H9 (cell line): ENCODE data around the gene SARS1. TPM values are rescaled to one million over a fixed set of nuclear protein-coding genes. Genes with fewer than 3 reads are reported as not detected.

ENCODE experiments used
- DNase-seq: peaks from one replicate; pipeline ENCODE4 v3.0.0-alpha.2; 2017
- H2AFZ ChIP-seq: one replicate; pipeline ENCODE4 v1.6.1; 2013; ENCODE audit warnings: mild to moderate bottlenecking, low read length, control low read depth, moderate library complexity
- H2AK5ac ChIP-seq: 2 replicates; pipeline ENCODE4 v1.6.1; 2013; ENCODE audit warnings: low read length, control low read depth, mixed read lengths; ENCODE audit not compliant: insufficient read length
- H2BK120ac ChIP-seq: one replicate; pipeline ENCODE4 v1.6.1; 2013; ENCODE audit warnings: low read depth, mild to moderate bottlenecking, low read length, control low read depth, inconsistent platforms; ENCODE audit not compliant: poor library complexity, severe bottlenecking
- H2BK12ac ChIP-seq: 2 replicates; pipeline ENCODE4 v1.6.1; 2013; ENCODE audit warnings: low read length, control low read depth, mixed read lengths, low read depth; ENCODE audit not compliant: insufficient read length
- H2BK15ac ChIP-seq: 2 replicates; pipeline ENCODE4 v1.6.1; 2013; ENCODE audit warnings: low read depth, low read length, control low read depth
- H2BK20ac ChIP-seq: one replicate; pipeline ENCODE4 v1.6.1; 2013; ENCODE audit warnings: low read depth, mild to moderate bottlenecking, low read length, control low read depth, inconsistent platforms; ENCODE audit not compliant: poor library complexity, severe bottlenecking
- H2BK5ac ChIP-seq: 2 replicates; pipeline ENCODE4 v1.6.1; 2013; ENCODE audit warnings: low read length, control low read depth, mixed read lengths; ENCODE audit not compliant: insufficient read length
- H3K14ac ChIP-seq: 2 replicates; pipeline ENCODE4 v1.6.1; 2013; ENCODE audit warnings: low read length, control low read depth; ENCODE audit not compliant: insufficient read depth
- H3K18ac ChIP-seq: 2 replicates; pipeline ENCODE4 v1.6.1; 2013; ENCODE audit warnings: low read depth, mild to moderate bottlenecking, mixed read lengths, low read length, control low read depth; ENCODE audit not compliant: insufficient read length
- H3K23ac ChIP-seq: 2 replicates; pipeline ENCODE4 v1.6.1; 2013; ENCODE audit warnings: low read length, control low read depth, mixed read lengths, low read depth; ENCODE audit not compliant: insufficient read length
- H3K23me2 ChIP-seq: 2 replicates; pipeline ENCODE4 v1.6.1; 2013; ENCODE audit warnings: low read depth, mild to moderate bottlenecking, mixed read lengths, low read length, control low read depth; ENCODE audit not compliant: insufficient read length, poor library complexity, severe bottlenecking
- H3K27ac ChIP-seq: 2 replicates; pipeline ENCODE4 v1.5.1; 2013; ENCODE audit warnings: low read length, control low read depth, mixed read lengths, low read depth; ENCODE audit not compliant: insufficient read length
- H3K27me3 ChIP-seq: 2 replicates; pipeline ENCODE4 v1.6.1; 2013; ENCODE audit warnings: low read length, control low read depth, inconsistent platforms; ENCODE audit not compliant: insufficient read depth
- H3K4ac ChIP-seq: 2 replicates; pipeline ENCODE4 v1.6.1; 2013; ENCODE audit warnings: low read depth, mild to moderate bottlenecking, control low read depth, inconsistent platforms, low read length, moderate library complexity
- H3K4me1 ChIP-seq: 2 replicates; pipeline ENCODE4 v1.6.1; 2013; ENCODE audit warnings: low read length, control low read depth, inconsistent platforms; ENCODE audit not compliant: insufficient read depth
- H3K4me2 ChIP-seq: 2 replicates; pipeline ENCODE4 v1.6.1; 2013; ENCODE audit warnings: low read length, control low read depth, mixed read lengths; ENCODE audit not compliant: insufficient read length, insufficient read depth
- H3K56ac ChIP-seq: 2 replicates; pipeline ENCODE4 v1.6.1; 2013; ENCODE audit warnings: low read depth, mild to moderate bottlenecking, mixed read lengths, low read length, control low read depth; ENCODE audit not compliant: insufficient read length
- H3K79me1 ChIP-seq: 2 replicates; pipeline ENCODE4 v1.6.1; 2013; ENCODE audit warnings: low read depth, mild to moderate bottlenecking, moderate library complexity, low read length, control low read depth, inconsistent platforms; ENCODE audit not compliant: insufficient read depth, poor library complexity, severe bottlenecking
- H3K79me2 ChIP-seq: 2 replicates; pipeline ENCODE4 v1.6.1; 2013; ENCODE audit warnings: low read length, control low read depth, inconsistent platforms; ENCODE audit not compliant: insufficient read depth
- H3K9ac ChIP-seq: 2 replicates; pipeline ENCODE4 v1.6.1; 2013; ENCODE audit warnings: low read length, control low read depth, mixed read lengths; ENCODE audit not compliant: insufficient read length; ENCODE audit errors: extremely low read depth
- H3K9me3 ChIP-seq: one replicate; pipeline ENCODE4 v1.6.1; 2013; ENCODE audit warnings: low read depth, low read length, inconsistent platforms; ENCODE audit not compliant: control insufficient read depth
- H3T11ph ChIP-seq: one replicate; pipeline ENCODE4 v1.6.1; 2013; ENCODE audit warnings: mild to moderate bottlenecking, low read length, control low read depth, inconsistent platforms
- H4K20me1 ChIP-seq: one replicate; pipeline ENCODE4 v1.6.1; 2013; ENCODE audit not compliant: control insufficient read depth, insufficient read length, insufficient read depth
- H4K5ac ChIP-seq: 2 replicates; pipeline ENCODE4 v1.6.1; 2013; ENCODE audit warnings: low read depth, mild to moderate bottlenecking, mixed read lengths, low read length, control low read depth; ENCODE audit not compliant: insufficient read length
- H4K8ac ChIP-seq: replicated peaks from 2 replicates; pipeline ENCODE4 v1.6.1; 2013; ENCODE audit warnings: low read length, control low read depth, mixed read lengths, low read depth; ENCODE audit not compliant: insufficient read length
- H4K91ac ChIP-seq: 2 replicates; pipeline ENCODE4 v1.6.1; 2013; ENCODE audit warnings: low read depth, mild to moderate bottlenecking, moderate library complexity, mixed read lengths, low read length, control low read depth; ENCODE audit not compliant: insufficient read length
- H3K27ac Mint-ChIP-seq, 3 experiments: 2 replicates in 2 of 3; 3 replicates in 1 of 3; pipeline ENCODE4 v1.8.0; 2020 to 2021; ENCODE audit warnings: mixed read lengths in 3 of 3, mild to moderate bottlenecking in 1 of 3, moderate library complexity in 1 of 3
- H3K27me3 Mint-ChIP-seq: 2 replicates; pipeline ENCODE4 v1.8.0; 2021; ENCODE audit warnings: low read depth, mild to moderate bottlenecking, moderate library complexity, mixed read lengths
- H3K36me3 Mint-ChIP-seq, 3 experiments: 2 replicates in 2 of 3; 3 replicates in 1 of 3; pipeline ENCODE4 v1.8.0; 2020 to 2021; ENCODE audit warnings: low read depth in 3 of 3, mixed read lengths in 3 of 3; ENCODE audit not compliant: insufficient read depth in 1 of 3
- H3K4me1 Mint-ChIP-seq, 2 experiments: 2 replicates each; pipeline ENCODE4 v1.8.0; 2020; ENCODE audit warnings: mixed read lengths in 2 of 2
- H3K4me3 Mint-ChIP-seq, 2 experiments: 2 replicates in 1 of 2; 3 replicates in 1 of 2; pipeline ENCODE4 v1.8.0; 2020 to 2021; ENCODE audit warnings: mild to moderate bottlenecking in 2 of 2, mixed read lengths in 2 of 2, moderate library complexity in 1 of 2
- H3K9me3 Mint-ChIP-seq, 2 experiments: 2 replicates in 1 of 2; 3 replicates in 1 of 2; pipeline ENCODE4 v1.8.0; 2020; ENCODE audit warnings: mild to moderate bottlenecking in 2 of 2, mixed read lengths in 2 of 2, moderate library complexity in 1 of 2
- CTCF ChIP-seq: fragments of 200-600 bp; sonication (generic); conservative IDR thresholded peaks from 3 replicates; pipeline ENCODE4 v1.8.0; 2021; ENCODE audit warnings: antibody characterized with exemption, mild to moderate bottlenecking
- WGBS: extraction: QIAGEN DNeasy Blood & Tissue Kit; methylation state at CpG from one replicate; pipeline ENCODE4 v1.1.7; 2013; ENCODE audit warnings: missing lambda C conversion rate, low lambda C conversion rate, mixed read lengths; ENCODE audit not compliant: insufficient read length; ENCODE audit errors: extremely low coverage; 5-methylcytosine and 5-hydroxymethylcytosine counted together
- total RNA-seq: library from RNA; stranded (reverse); gene quantifications from 2 replicates; pipeline ENCODE4 v1.2.1, GENCODE V29; 2021

Gene SARS1
- total RNA-seq, 1 experiment from 2014 or later = 139 TPM

GRCh38 chr1:109281680-109282496, 68.2 kb downstream of the SARS1 start:
- no peak overlapping the region for H3K14ac ChIP-seq
- H3K23ac ChIP-seq = no peak overlapping the region
- peaks cover 39 to 50% of the 10 kb centered on the region in 2 experiments for H3K4me1 Mint-ChIP-seq
- no peak overlapping the region for H2BK120ac ChIP-seq
- H3K36me3 Mint-ChIP-seq = peaks cover 18 to 31% (median 30%) of the 10 kb centered on the region in 3 experiments
- no peak for DNase-seq
- no peak overlapping the region for H3K56ac ChIP-seq
- peaks cover 3% of the 10 kb centered on the region; the same call in 1 of the 2 replicates for H3K4me1 ChIP-seq
- H3K27me3 ChIP-seq = no peaks in the 10 kb centered on the region
- H4K20me1 ChIP-seq = no peaks in the 10 kb centered on the region
- H3K4me2 ChIP-seq = peak overlapping the region; percentile 92
- no peaks in the 10 kb centered on the region for H3K27me3 Mint-ChIP-seq
- no peak overlapping the region for H2BK20ac ChIP-seq
- peak overlapping the region; percentile 99 to 100 for H3K4me3 Mint-ChIP-seq
- H3K18ac ChIP-seq = no peak overlapping the region
- no peak for TF ChIP-seq CTCF
- H2AFZ ChIP-seq = no peak overlapping the region
- no peak overlapping the region for H3K4ac ChIP-seq
- peaks cover 0 to 2% of the 10 kb centered on the region in 2 experiments; a peak in 2 of 5 replicates for H3K9me3 Mint-ChIP-seq
- no peak overlapping the region for H4K5ac ChIP-seq
- no peak overlapping the region for H2BK12ac ChIP-seq
- peaks cover 5% of the 10 kb centered on the region for H3K79me1 ChIP-seq
- no peak overlapping the region for H2BK5ac ChIP-seq
- H3K27ac Mint-ChIP-seq = peak overlapping the region in 2 of 3 experiments; percentile 35 to 44; a peak in 1 of 7 replicates
- no peaks in the 10 kb centered on the region for H3K9me3 ChIP-seq
- peak overlapping the region; percentile 69 for H3K9ac ChIP-seq
- peaks cover 2% of the 10 kb centered on the region; the same call in 1 of the 2 replicates for H3K79me2 ChIP-seq
- no peak overlapping the region for H2BK15ac ChIP-seq
- WGBS = no CpG with 5 or more reads among the region's 28 CpGs
- no peak overlapping the region for H3T11ph ChIP-seq
- no peak overlapping the region for H4K8ac ChIP-seq
- no peak overlapping the region for H4K91ac ChIP-seq
- no peak overlapping the region for H3K27ac ChIP-seq
- H2AK5ac ChIP-seq = no peak overlapping the region
- H3K23me2 ChIP-seq = peaks cover 13% of the 10 kb centered on the region
